HG03095 (cell line): ENCODE results near the gene AGPAT2.
"Not testable (repeated sequence)": the region's sequence is repeated elsewhere in the genome, so short reads cannot be mapped to it uniquely, and the experiment has no call there.

Experiments used
- ATAC-seq: cut with Tn5 transposase; IDR thresholded peaks from one replicate; pipeline ENCODE4 v1.9.1; 2021; ENCODE audit warnings: moderate library complexity; ENCODE audit not compliant: unreplicated experiment

AGPAT2 gene

DNA sequence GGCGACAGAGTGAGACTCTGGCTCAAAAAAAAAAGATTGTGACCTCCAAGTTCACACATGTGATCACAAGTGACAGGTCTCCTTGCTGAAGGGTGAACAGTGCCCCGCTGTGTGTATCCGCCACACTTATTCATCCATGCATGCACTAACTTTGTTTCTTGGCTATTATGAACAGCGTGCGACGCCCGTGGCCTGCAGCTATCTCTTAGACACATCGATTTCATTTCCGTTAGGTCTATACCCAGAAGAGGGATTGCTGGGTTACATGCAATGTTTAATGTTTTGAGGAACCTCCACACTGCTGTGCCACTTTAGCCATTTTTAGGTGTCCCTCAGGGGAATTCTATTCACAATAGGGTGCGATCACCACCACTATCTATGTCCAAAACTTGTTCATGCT lies 36.6 kb downstream of the AGPAT2 start:
- no peak for ATAC-seq

DNA sequence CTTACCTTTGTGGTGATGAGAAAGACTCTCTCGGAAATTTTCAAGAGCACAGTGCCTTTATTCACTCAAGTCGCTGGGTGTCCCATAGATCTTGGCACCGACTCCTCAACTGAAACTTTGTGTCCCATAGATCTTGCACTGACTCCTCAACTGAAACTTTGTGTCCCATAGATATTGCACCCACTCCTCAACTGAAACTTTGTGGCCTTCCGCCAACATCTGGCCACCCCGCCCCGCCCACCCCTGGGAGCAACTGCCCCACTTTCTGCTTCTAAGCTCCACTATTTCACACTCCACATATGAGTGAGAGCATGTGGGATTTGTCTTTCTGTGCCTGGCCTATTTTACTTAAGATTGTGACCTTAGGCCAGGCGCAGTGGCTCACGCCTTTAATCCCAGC lies 37.2 kb downstream of the AGPAT2 start:
- no peak for ATAC-seq

DNA sequence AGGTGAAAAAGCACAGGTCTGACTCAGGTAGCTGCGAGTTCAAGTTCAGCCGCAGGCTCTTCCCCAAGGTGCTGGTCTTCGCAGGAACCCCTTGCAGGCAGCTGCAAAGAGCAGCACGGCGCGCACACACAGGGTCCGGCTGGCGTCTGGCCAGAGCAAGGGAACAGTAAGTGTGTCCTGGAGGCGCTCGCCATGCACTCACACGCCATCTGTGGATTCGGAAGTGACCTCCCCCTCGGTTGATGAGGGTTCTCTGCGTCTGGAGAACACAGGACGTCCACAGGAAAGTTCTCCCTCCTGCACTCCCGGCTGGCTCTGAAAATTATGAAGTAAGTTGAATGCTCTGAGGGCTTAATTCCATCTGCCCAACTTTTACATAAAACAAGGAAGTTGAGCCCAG lies 38.5 kb downstream of the AGPAT2 start:
- no peak for ATAC-seq

DNA sequence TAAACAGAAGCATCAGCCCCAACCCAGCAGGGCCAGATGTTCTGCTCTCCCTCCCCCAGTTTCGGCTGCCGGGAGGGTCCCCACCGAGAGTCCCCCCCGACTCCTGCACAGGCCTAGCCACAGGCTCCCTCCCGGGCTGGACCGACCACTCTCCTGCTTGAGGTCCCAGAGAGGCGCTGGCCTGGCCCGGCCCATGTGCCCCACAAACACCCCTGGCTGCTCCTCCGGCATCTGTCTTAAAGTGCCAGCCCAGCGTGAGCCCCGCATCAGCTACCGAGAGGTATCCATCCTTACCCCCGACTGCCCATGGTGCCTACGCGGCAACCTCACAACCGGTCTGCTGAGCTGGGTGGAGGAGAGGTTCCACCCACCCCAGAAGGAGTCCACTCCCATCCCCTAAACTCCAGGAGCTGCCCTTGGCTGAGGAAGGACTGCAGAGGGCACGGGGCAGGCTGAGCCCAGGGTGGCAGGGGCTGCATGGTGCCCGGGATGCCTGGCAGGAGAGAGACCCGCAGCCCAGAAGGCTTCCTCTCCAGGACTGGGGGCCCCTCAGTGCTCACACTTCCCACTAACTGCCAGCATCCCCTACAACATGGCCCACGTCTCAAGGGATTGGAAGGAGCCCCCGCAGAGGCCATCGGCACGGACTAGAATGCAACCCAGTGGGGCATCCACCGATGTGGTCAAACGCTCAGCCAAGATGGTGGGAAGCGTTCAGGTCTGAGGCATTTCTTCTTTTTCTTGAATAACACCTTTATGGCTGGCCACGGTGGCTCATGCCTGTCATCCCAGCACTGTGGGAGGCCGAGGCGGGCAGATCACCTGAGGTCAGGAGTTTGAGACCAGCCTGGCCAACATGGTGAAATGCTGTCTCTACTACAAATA lies 40.2 kb downstream of the AGPAT2 start:
- no peak for ATAC-seq

DNA sequence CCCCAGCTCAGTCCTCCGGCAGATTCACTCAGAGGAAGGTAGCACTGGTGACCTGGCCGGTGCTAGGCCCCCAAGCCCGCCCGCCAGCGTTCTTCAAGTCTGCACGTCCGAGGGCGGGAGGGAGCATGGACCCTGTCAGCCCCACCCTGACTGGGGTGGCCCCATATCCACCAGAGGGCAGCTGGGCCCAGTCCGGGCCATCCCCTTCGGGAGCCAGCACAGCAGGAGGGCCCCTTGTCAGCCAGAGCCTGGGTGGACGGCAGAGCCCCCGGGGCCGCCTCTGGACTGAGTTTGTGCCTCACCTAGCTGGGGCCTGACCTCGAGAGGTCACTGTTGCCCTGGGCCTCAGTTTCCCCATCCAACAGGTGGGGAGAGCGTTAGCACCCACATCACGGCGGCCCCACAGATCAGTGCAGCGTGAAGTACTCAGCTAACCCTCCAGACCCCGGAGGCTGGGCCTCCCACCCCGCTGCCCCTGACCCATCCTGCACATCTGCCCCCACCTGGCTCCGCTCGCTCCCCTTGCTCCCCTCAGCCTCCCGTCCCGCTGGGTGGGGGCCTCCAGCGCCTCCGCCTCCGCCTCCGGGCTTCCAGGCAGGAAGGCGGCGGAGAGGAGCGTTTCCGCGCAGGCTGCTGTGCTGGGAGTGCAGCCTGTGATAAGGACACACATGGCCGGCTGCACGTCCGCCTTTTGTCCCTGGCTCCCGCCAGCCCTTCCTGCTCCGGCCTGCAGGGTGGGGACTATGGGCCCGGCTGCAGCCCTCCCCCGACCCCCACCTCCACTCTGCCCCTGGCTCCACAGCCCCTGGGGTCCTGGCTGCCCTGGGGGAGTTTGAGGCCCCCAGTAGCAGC lies 41.1 kb downstream of the AGPAT2 start:
- ATAC-seq: no peak

DNA sequence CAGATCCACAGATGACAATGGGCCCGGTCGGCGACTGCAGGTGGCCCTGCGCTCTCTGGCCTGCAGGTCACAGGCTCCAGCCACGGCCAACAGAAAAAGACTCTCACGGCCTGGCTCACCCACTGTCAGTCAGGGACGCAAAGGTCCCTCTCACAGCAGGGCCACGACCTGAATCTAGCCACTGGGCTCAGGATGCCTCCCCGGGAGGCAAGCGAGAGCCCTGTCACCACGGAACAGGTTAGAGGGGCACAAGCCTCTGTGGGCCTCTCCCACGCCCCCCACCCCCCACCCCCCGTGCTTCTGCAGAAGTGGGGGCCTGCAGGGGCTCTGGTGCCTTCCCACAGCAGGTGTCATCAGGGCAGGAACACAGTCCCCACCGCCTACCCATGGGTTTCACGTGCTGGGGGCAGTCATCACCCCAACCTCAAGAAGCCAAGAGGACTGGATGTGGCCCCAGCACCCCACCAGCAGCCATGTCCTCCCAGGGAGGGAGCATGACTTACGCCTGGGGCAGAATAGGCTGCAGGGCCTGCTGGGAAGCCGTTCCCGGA lies 41.8 kb downstream of the AGPAT2 start:
- ATAC-seq: no peak

DNA sequence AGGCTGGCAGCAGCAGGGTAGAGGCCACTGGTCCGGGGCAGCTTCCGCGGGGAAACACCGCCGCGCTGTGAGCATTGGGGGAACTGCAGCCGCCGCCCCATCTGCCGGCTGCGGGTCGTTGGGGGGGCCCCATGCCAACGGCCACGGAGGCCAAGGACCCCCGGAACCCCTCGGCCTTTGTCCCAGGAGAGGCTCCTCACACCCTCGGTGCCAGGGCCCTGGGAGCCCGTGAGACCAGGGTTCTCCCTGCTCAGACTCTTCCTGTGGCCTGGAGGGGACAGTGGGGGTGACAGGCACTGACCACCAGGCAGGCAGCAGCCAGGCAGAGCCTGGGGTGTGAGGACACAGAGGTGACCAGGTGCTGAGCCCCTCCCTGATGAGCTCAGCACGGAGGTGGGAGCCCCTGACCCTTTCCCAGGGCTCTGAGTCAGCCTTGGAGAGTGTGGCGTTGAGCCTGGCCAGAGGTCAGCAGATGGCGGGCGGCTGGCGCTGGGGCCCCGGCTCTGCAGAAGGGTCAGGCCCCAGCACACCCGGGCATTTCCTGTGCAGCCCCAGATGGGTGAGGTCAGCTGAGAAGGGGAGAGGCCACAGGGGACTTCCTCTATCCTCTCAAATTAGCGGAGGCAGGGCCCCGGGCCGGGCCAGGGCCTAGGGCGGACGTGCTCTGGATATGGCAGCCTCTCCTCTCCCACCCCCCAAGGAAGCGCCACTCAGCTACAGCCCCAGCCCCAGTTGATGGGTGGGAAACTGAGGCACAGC lies 42.5 kb downstream of the AGPAT2 start:
- ATAC-seq: no peak

DNA sequence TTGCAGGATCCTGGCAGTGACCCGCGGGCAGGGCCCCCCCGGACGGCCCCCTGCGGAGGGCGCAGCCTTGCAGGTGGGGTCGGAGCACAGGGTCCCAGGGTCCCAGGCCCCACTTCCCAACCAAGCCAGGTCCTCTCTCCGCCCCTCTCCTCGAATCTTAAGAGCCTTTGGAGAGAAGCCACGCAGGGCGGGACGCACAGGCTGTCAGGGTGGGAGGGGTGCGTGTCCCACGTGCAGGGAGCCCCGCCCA lies 43.0 kb downstream of the AGPAT2 start:
- no peak for ATAC-seq

DNA sequence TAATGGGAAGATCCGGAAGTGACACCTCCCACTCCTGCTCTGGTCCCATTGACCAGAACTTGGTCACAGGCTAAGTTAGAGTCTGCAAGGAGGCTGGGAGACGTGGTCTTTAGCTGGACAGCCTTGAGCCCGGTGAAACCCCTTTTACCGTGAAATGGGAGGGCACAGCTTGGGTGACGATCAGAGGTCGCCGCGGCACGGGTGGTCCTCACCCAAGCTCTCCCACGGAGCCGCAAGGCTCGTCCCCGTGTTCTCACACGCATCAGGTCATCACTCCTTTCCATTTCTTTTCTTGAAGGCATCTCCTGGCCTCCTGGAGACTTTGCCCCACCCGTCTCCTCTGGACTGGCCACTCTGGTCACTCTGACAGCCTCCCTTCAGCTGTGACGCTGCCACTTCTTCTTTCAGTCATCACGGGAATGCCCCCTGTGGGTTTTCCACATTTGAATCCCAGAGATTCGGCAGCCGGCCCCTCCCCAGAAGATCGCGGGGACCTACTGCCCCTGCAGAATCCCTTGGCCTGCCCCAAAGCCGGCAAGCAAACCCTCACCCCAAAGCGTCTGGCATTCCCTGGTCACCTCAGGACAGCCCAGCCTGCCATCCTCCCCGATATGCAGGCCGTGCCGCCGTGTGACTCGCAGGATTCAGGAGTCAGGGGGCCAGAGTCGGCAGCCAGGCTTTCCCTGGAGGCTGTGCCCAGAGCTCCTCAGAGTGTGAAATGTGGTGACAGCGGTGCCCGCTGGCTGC lies 43.5 kb downstream of the AGPAT2 start:
- ATAC-seq: no peak

DNA sequence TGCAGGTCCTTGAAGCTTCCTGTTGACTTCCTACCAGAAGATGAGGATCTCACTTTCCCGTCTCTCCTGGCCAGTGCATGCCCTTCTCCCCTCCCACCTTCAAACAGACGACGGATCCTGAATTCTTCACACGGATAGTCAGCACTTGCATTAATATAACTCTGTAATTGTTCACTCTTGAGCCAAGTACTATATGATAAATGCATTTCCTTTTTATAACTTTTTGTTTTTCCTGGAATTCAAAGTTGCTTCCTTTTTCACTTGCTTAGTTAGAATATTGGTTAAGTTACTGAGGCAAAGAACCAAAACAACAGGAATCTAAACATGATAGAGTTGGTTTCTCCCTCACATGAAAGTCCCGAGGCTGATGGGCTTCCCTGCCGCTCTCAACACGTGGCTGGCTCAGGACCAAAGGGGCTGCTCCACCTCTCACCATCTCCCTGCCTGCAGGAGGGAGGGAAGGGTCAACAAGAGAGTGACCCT lies 44.8 kb downstream of the AGPAT2 start:
- no peak for ATAC-seq

DNA sequence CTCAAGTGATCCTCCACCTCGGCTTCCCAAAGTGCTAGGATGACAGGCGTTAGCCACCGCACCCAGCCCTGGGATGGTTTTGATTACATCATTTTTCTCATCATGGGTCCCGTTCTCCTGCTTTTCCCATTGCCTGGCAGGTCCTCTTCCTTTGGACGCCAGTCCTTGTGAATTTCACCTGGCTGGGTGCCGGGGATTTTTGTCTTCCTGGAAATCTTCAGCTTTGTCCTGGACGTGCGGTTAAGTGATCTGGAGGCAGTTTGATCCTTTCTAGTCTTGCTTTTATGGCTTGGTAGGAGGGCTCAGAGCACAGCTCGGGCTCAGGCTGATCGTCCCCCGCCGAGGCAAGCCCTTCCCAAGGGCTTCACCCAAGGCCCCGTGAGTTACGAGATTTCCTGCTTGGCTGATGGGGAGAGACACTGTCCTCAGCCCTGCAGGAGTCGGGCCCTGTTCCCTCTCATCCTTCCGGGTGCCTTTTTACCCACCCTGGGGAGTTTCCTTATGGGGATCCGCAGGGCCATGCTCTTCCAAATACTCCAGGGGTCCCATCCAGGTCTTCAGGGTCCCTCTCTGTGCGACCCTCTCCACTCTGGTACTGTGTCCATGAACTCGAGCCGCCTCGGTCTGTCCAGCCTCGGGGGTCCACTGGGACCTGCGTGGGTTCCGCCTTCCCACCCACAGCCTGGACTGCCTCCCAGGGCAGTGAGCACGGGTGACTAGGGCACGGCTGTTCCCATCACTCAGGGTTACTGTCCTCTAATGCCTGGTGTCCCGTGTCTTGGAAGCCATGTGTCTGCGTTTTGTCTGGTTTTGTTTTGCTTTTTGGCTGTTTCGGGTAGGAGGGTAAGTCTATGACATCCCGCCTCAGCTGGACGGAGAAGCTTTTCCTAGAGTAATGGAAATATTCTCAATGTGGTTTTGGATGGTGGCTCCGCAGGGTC lies 46.8 kb downstream of the AGPAT2 start:
- no peak for ATAC-seq

DNA sequence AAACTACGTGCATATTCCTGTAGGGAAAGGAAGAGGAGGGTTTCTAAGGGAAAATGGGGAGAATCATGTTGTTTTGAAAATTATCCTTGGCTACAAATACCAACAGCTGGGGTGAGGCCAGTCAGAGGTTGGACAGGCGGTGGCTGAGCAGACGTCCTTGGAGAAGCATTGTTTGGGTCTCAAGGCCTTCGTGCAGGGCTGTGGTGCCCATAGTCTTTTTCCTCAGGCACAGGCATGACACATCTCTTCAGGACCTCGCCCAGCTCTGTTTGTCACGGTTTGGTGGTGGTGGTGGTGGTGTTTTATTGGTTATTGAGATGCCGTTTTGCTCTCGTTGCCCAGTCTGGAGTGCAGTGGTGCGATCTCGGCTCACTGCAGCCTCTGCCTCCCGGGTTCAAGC lies 52.4 kb downstream of the AGPAT2 start:
- ATAC-seq: no peak

DNA sequence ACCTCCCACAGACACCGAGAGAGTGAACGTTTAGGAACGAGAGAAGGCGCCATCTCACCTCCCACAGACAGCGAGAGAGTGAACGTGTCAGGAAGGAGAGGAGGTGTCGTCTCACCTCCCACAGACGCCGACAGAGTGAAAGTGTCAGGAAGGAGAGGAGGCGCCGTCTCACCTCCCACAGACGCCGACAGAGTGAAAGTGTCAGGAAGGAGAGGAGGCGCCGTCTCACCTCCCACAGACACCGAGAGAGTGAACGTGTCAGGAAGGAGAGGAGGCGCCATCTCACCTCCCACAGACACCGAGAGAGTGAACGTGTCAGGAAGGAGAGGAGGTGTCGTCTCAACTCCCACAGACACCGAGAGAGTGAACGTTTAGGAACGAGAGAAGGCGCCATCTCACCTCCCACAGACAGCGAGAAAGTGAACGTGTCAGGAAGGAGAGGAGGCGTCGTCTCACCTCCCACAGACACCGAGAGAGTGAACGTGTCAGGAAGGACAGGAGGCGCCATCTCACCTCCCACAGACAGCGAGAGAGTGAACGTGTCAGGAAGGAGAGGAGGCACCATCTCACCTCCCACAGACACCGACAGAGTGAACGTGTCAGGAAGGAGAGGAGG lies 54.7 kb downstream of the AGPAT2 start:
- ATAC-seq: not testable (repeated sequence)

DNA sequence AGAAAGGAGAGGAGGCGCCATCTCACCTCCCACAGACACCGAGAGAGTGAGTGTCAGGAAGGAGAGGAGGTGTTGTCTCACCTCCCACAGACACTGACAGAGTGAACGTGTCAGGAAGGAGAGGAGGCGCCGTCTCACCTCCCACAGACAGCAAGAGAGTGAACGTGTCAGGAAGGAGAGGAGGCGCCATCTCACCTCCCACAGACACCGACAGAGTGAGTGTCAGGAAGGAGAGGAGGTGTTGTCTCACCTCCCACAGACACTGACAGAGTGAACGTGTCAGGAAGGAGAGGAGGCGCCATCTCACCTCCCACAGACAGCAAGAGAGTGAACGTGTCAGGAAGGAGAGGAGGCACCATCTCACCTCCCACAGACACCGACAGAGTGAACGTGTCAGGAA lies 55.2 kb downstream of the AGPAT2 start:
- ATAC-seq: not testable (repeated sequence)

DNA sequence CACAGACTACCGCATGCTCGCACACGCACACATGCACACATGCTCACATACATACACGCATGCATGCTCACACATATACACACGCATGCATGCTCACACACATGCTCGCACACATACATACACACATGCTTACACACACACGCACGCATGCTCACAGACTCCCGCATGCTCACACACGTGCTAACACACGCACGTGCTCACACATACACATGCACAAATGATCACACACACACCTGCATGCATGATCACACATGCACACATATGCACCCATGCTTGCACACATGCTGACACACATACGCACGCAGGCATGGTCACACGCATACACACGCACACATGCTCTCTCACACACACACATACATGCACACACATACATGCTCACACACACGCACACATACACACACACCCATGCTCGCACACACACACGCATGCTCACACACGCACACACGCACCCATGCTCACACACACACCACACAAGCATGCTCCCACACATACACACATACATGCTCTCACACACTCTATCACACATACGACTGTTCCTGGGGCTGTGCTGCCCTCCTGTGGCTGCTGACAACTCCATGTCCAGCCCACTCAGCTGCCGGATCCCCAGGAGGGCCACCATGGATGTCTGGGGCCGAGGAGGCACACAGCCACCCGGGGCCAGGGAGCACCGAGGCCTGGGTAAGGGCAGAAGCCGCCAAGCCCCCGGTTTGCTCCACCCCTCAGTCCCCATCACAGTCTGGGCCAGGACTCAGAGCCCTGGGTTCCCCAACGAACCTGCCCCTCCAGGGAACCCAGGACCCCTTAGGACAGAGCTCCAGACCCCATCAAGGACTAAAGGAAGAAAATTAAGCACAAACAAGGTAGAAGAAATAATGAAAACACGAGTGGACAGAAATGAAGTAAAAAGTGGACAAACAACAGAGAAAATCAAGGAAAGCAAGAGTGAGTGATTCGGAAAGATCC lies 55.9 kb downstream of the AGPAT2 start:
- ATAC-seq: no peak

DNA sequence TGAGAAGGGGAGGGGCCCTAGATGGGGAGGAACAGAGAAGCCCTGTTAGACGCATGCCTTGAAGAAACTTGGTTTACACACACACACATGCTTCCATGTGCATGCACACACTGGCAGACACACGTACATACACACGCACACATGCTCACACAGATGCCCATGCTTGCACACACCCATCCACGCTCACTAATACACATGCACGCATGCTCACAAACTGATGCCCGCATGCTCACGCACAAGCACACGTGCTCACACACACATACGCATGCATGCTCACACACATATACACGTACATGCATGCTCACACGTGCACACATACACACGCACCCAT lies 56.6 kb downstream of the AGPAT2 start:
- no peak for ATAC-seq

DNA sequence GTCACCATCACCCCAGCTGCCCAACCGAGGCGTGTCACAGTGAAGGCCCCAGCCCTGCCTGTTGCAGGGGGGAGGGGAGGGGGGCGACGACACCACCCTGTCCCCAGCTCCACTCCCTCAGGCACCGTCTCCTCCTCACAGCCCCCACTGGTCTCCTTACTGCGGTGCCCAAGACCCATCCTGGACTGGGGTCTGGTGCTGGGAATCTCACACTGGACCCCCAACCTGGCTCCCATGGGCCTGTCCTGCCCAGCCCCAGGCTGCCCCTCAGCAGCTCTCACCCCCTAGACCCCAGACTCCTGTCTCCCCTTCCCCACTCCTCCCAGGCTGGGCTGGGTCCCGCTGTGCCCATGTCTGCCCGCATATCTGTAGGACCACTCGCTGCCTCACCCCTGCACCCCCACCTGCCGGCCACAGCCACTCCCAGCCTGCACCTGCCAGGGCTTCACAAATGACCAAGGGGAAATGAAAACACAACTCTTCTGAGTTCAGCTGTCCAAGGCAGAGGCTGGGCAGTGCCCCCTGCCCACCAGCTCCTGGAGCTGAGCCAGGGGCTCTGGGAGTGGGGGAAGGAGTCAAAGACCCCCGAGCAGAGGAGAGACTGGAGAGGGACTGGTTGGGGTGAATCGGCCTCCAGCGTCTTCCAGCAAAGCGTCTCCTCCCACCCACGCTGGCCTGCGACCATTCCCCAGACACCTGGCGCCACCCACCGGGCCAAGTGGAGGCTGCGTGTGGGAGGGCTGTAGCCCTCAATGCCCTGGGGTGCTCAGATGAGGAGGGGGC lies 57.2 kb downstream of the AGPAT2 start:
- no peak for ATAC-seq
